AG10803 (cell line): ENCODE results near the gene RASAL1.

ENCODE experiments used
- DNase-seq: peaks from one replicate; pipeline ENCODE4 v3.0.0; 2010; ENCODE audit warnings: low read depth
- H3K4me3 ChIP-seq: 2 replicates; pipeline ENCODE4 v1.5.1; 2011; ENCODE audit warnings: mild to moderate bottlenecking, low read length, control low read depth
- CTCF ChIP-seq: conservative IDR thresholded peaks from 2 replicates; pipeline ENCODE4 v1.5.1; 2011; ENCODE audit warnings: mild to moderate bottlenecking, low read length, control low read depth, inconsistent platforms

The RASAL1 gene

GRCh38 chr12:113161415-113162016 is 26.0 kb upstream of the RASAL1 start:
- no peak for TF ChIP-seq CTCF
- DNase-seq = no peak
- no peak overlapping the region for H3K4me3 ChIP-seq

- no peak for DNase-seq
- TF ChIP-seq CTCF = no peak
- H3K4me3 ChIP-seq = no peak overlapping the region
Observed at GRCh38 chr12:113159937-113160336, 24.4 kb upstream of the RASAL1 start.

GRCh38 chr12:113158439-113159203 is 23.1 kb upstream of the RASAL1 start:
- no peak for TF ChIP-seq CTCF
- H3K4me3 ChIP-seq = no peak overlapping the region
- DNase-seq = no peak

GRCh38 chr12:113157218-113157859 is 21.8 kb upstream of the RASAL1 start:
- no peak for DNase-seq
- TF ChIP-seq CTCF = no peak
- no peak overlapping the region for H3K4me3 ChIP-seq

GRCh38 chr12:113155646-113156045 is 20.1 kb upstream of the RASAL1 start:
- no peak for TF ChIP-seq CTCF
- no peak for DNase-seq
- no peak overlapping the region for H3K4me3 ChIP-seq

- no peak for TF ChIP-seq CTCF
- H3K4me3 ChIP-seq = no peak overlapping the region
- no peak for DNase-seq
Observed at GRCh38 chr12:113155060-113155459, 19.5 kb upstream of the RASAL1 start.
